SK-N-SH treated with all-trans-retinoic acid at 6 μM for 48 hours (cell line): ENCODE measurements around the gene AKR1C2.
"Not testable (repeated sequence)": the region's sequence is repeated elsewhere in the genome, so short reads cannot be mapped to it uniquely, and the experiment has no call there.

ENCODE experiments used
- ATAC-seq: fragments of 200-7000 bp; cut with Tn5 transposase; 3 replicates; pipeline ENCODE4 v1.9.1; 2020; ENCODE audit warnings: mild to moderate bottlenecking, moderate library complexity
- CSDC2 ChIP-seq: fragments of 250-450 bp; sonication (Bioruptor Pico); IDR thresholded peaks from 2 replicates; pipeline ENCODE4 v1.5.0; 2020; ENCODE audit warnings: mild to moderate bottlenecking, moderate library complexity
- ISL1 ChIP-seq: fragments of 250-450 bp; sonication (Bioruptor Pico); IDR thresholded peaks from 2 replicates; pipeline ENCODE4 v2.1.2; 2022; ENCODE audit warnings: mild to moderate bottlenecking, moderate library complexity
- PATZ1 ChIP-seq: fragments of 250-450 bp; sonication (Bioruptor Pico); IDR thresholded peaks from 2 replicates; pipeline ENCODE4 v1.8.0; 2020; ENCODE audit warnings: mild to moderate bottlenecking, moderate library complexity, borderline replicate concordance
- SNAI2 ChIP-seq: fragments of 250-450 bp; sonication (Bioruptor Pico); IDR thresholded peaks from 2 replicates; pipeline ENCODE4 v1.5.0; 2020; ENCODE audit warnings: mild to moderate bottlenecking, moderate library complexity
- ZC3H10 ChIP-seq: fragments of 250-450 bp; sonication (Bioruptor Pico); IDR thresholded peaks from 2 replicates; pipeline ENCODE4 v1.5.1; 2021; ENCODE audit warnings: mild to moderate bottlenecking, moderate library complexity
- ZNF70 ChIP-seq: fragments of 450-650 bp; formaldehyde crosslinking; IDR thresholded peaks from 2 replicates; pipeline ENCODE4 v1.5.0; 2020; ENCODE audit warnings: mild to moderate bottlenecking, moderate library complexity

AKR1C2 gene

GRCh38 chr10:4977025-4977424, 26.6 kb downstream of the AKR1C2 start:
- no peak for TF ChIP-seq PATZ1
- ATAC-seq = no peak

GRCh38 chr10:4974400-4974799, 29.3 kb downstream of the AKR1C2 start:
- not testable (repeated sequence) for ATAC-seq

- ATAC-seq = not testable (repeated sequence)
Measured at GRCh38 chr10:4973294-4973693, 30.4 kb downstream of the AKR1C2 start.

- ATAC-seq = not testable (repeated sequence)
Measured at GRCh38 chr10:4972369-4973142, 31.1 kb downstream of the AKR1C2 start.

GRCh38 chr10:4970362-4970761, 33.3 kb downstream of the AKR1C2 start:
- ATAC-seq = not testable (repeated sequence)

- ATAC-seq = not testable (repeated sequence)
Measured at GRCh38 chr10:4969289-4969688, 34.4 kb downstream of the AKR1C2 start.

- not testable (repeated sequence) for ATAC-seq
Measured at GRCh38 chr10:4967189-4967588, 36.5 kb downstream of the AKR1C2 start.

GRCh38 chr10:4965763-4966162, 37.9 kb downstream of the AKR1C2 start:
- ATAC-seq = not testable (repeated sequence)

GRCh38 chr10:4963815-4964154, 39.9 kb downstream of the AKR1C2 start:
- ATAC-seq = peak; percentile 28; the same call in 1 of the 3 replicates

- ATAC-seq = peak; percentile 99
Measured at GRCh38 chr10:4962876-4963814, 40.5 kb downstream of the AKR1C2 start, which contains the start of gene AKR1C1. TSS of gene AKR1C1 (plus strand) at chr10:4963415. CDS start at chr10:4963445, 30 bp downstream.

- ATAC-seq = not testable (repeated sequence)
Measured at GRCh38 chr10:4962308-4962707, 41.3 kb downstream of the AKR1C2 start.

GRCh38 chr10:4961558-4961957, 42.1 kb downstream of the AKR1C2 start:
- not testable (repeated sequence) for ATAC-seq

GRCh38 chr10:4956955-4957645, 46.6 kb downstream of the AKR1C2 start:
- ATAC-seq = not testable (repeated sequence)

GRCh38 chr10:4956088-4956487, 47.6 kb downstream of the AKR1C2 start:
- not testable (repeated sequence) for ATAC-seq

- ATAC-seq = no peak
- TF ChIP-seq CSDC2 = no peak
- TF ChIP-seq ISL1 = no peak
- TF ChIP-seq ZNF70 (CRISPR knock-in tag) = no peak
- TF ChIP-seq SNAI2 = no peak
- no peak for TF ChIP-seq ZC3H10 (CRISPR knock-in tag)
Measured at GRCh38 chr10:4953405-4953804, 50.3 kb downstream of the AKR1C2 start.

- not testable (repeated sequence) for ATAC-seq
Measured at GRCh38 chr10:4951512-4952162, 52.0 kb downstream of the AKR1C2 start.
